ENCODE results near the gene ARHGAP10. TPM values are rescaled to one million over a fixed set of nuclear protein-coding genes. Genes with fewer than 3 reads are reported as not detected.

The ARHGAP10 gene
- total RNA-seq, 4 donors from 2014 or later = 7.0 to 52.8 (median 19.9) TPM

- H3K9me3 ChIP-seq = no peaks in the 10 kb centered on the region
- H3K4me3 ChIP-seq = no peak overlapping the region
- DNase-seq = no peak
- H3K27ac ChIP-seq = no peak overlapping the region
- TF ChIP-seq POLR2A (IDR thresholded peaks at IDR 0.05) = no peak
- TF ChIP-seq, protein P1, sequence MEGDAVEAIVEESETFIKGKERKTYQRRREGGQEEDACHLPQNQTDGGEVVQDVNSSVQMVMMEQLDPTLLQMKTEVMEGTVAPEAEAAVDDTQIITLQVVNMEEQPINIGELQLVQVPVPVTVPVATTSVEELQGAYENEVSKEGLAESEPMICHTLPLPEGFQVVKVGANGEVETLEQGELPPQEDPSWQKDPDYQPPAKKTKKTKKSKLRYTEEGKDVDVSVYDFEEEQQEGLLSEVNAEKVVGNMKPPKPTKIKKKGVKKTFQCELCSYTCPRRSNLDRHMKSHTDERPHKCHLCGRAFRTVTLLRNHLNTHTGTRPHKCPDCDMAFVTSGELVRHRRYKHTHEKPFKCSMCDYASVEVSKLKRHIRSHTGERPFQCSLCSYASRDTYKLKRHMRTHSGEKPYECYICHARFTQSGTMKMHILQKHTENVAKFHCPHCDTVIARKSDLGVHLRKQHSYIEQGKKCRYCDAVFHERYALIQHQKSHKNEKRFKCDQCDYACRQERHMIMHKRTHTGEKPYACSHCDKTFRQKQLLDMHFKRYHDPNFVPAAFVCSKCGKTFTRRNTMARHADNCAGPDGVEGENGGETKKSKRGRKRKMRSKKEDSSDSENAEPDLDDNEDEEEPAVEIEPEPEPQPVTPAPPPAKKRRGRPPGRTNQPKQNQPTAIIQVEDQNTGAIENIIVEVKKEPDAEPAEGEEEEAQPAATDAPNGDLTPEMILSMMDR (IDR thresholded peaks at IDR 0.05) = no peak
- H3K27me3 ChIP-seq = no peaks in the 10 kb centered on the region
- H3K36me3 ChIP-seq = no peaks in the 10 kb centered on the region
- peaks cover 0 to 22% (median 1%) of the 10 kb centered on the region in 4 donors for H3K4me1 ChIP-seq
Measured at GRCh38 chr4:148057984-148058859, 326.3 kb downstream of the ARHGAP10 start.

DNA sequence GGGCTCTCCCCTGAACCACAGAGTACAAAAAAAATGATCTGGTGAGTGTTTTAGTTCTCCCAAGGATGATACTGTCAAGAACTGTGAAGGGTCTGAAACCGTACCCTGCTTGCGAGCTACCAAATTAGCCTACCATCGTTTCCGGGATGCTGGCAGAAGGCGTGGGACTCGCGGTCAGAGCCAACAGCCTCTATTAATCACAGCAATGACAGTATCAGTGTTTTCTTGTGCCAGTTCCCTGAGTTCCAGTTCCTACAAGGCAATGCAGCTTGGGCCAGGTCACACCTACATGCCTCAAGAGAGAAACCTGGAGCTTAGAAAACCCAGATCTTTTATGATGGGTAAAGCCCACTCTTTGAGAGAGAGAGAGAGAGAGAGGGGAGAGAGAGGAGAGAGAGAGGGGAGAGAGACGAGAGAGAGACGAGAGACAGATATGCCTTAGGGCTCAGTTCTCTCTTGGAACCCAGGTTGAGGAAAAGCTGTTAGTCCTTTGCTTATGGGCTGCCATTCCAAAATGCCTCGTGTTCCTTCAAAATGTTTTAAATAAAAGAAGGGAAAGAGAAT, 327.8 kb downstream of the ARHGAP10 start:
- Histone ChIP-seq H3K36me3 (no peaks in the 10 kb centered on the region), H3K4me1 (peaks cover 0 to 15% (median 1%) of the 10 kb centered on the region in 4 donors), H3K9me3 (no peaks in the 10 kb centered on the region), H3K4me3 (no peak overlapping the region), H3K27me3 (no peaks in the 10 kb centered on the region), H3K27ac (no peak overlapping the region)
- DNase-seq = no peak
- TF ChIP-seq, protein P1 (IDR thresholded peaks at IDR 0.05) = no peak
- TF ChIP-seq POLR2A (IDR thresholded peaks at IDR 0.05) = no peak

- H3K4me3 ChIP-seq = no peak overlapping the region
- H3K27me3 ChIP-seq = no peaks in the 10 kb centered on the region
- no peak for DNase-seq
- H3K36me3 ChIP-seq = no peaks in the 10 kb centered on the region
- H3K4me1 ChIP-seq = peaks cover 0 to 9% (median 1%) of the 10 kb centered on the region in 4 donors
- H3K9me3 ChIP-seq = no peaks in the 10 kb centered on the region
- peak overlapping the region in 1 of 4 donors; percentile 2 for H3K27ac ChIP-seq
- TF ChIP-seq, protein P1 (IDR thresholded peaks at IDR 0.05) = no peak
Measured at GRCh38 chr4:148060264-148061140, 328.6 kb downstream of the ARHGAP10 start.

- Histone ChIP-seq H3K27ac (no peak overlapping the region), H3K4me1 (peaks cover 0 to 9% (median 1%) of the 10 kb centered on the region in 4 donors), H3K9me3 (no peaks in the 10 kb centered on the region), H3K4me3 (no peak overlapping the region), H3K27me3 (no peaks in the 10 kb centered on the region), H3K36me3 (no peaks in the 10 kb centered on the region)
- no peak for DNase-seq
- TF ChIP-seq, protein P1 (IDR thresholded peaks at IDR 0.05) = no peak
- no peak for TF ChIP-seq POLR2A (IDR thresholded peaks at IDR 0.05)
Measured at GRCh38 chr4:148061141-148061481, 329.2 kb downstream of the ARHGAP10 start.

- Histone ChIP-seq H3K9me3 (no peaks in the 10 kb centered on the region), H3K27me3 (no peaks in the 10 kb centered on the region), H3K4me1 (peaks cover 0 to 9% (median 1%) of the 10 kb centered on the region in 4 donors), H3K4me3 (no peak overlapping the region), H3K27ac (no peak overlapping the region), H3K36me3 (no peaks in the 10 kb centered on the region)
- peak in 1 of 3 donors; percentile 59 for DNase-seq
- TF ChIP-seq, protein P1 (IDR thresholded peaks at IDR 0.05) = no peak
- no peak for TF ChIP-seq POLR2A (IDR thresholded peaks at IDR 0.05)
Measured at GRCh38 chr4:148061795-148062194, 329.9 kb downstream of the ARHGAP10 start.

Measured in Peyer's patch (tissue), 4 donors.